ENCODE data around the gene PHRF1.

PHRF1 gene

GRCh38 chr11:656426-656825 is 80.2 kb downstream of the PHRF1 start:
- no peak for DNase-seq

GRCh38 chr11:656866-657265 is 80.6 kb downstream of the PHRF1 start:
- DNase-seq = no peak

GRCh38 chr11:657691-658126 is 81.4 kb downstream of the PHRF1 start:
- DNase-seq = no peak

- no peak for DNase-seq
Measured at GRCh38 chr11:659532-660085, 83.3 kb downstream of the PHRF1 start.

- no peak for DNase-seq
Measured at GRCh38 chr11:660281-660680, 84.0 kb downstream of the PHRF1 start.

- DNase-seq = no peak
Measured at GRCh38 chr11:660681-661444, 84.6 kb downstream of the PHRF1 start.

All from right kidney (tissue), 1 donor.